ENCODE measurements around the gene ATRX.
"Not testable (repeated sequence)": the region's sequence is repeated elsewhere in the genome, so short reads cannot be mapped to it uniquely, and the experiment has no call there.

ATRX gene

DNA sequence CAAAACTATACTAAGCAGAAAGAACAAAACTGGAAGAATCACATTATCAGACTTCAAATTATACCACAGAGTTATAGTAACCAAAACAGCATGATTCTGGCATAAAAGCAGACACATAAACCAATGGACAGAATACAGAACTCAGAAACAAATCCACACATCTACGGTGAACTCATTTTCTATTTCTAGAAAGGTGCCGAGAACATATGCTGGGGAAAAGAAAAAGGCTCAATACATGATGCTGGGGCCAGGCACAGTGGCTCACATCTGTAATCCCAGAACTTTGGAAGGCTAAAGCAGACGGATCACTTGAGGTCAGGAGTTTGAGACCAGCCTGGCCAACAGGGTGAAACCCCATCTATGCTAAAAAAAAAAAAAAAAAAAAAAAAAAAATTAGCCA lies 52.7 kb downstream of the ATRX start:
- no peak for DNase-seq

DNA sequence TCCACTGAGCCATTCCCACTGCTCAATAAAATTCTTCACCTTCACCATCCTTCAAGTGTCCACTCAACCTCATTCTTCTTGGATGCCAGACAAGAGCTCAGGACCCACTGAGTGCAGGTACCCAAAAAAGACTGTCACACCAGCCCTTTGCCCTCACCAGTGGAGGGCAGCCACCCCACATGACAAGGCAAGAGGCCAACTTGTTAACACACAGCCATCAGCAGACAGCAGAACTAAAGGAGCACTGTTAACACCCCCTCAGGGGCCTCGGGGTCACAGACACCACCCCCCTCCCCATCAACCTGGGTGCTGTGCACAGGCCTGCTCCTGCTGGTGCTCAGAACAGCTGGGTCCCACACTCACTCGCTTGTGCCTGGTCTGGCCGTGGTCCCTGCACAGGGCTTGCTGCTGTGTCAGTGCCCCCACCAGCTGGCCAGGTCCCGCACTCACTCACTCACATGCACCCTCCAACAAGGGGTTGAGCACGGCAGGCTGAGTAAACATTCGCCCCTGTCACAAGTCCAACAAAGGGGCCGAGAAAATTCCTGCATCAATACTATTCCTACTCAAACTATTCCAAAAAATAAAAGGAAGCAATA lies 54.1 kb downstream of the ATRX start:
- no peak for DNase-seq

DNA sequence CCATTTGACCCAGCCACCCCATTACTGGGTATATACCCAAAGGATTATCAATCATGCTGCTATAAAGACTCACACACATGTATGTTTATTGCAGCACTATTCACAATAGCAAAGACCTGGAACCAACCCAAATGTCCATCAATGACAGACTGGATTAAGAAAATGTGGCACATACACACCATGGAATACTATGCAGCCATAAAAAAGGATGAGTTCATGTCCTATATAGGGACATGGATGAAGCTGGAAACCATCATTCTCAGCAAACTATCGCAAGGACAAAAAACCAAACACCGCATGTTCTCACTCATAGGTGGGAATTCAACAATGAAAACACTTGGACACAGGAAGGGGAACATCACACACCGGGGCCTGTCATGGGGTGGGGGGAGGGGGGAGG lies 59.9 kb downstream of the ATRX start:
- DNase-seq, result not testable (repeated sequence)

DNA sequence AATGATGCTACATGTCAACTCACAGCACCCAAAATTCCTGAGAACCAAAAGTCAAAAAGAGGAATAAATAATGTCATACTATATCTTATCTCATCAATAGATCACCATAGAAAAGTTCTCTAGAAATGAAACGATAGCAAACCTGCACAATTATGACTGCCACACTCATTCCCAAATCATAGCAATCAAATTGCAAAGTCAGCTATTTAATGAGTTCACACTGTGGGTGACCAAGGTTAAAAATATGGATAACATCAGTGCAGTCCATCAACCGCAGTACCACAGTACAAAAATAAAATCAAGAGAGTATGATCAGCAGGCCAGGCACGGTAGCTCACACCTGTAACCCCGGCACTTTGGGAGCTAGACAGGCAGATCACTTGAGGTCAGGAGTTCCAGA lies 62.3 kb downstream of the ATRX start:
- no peak for DNase-seq

DNA sequence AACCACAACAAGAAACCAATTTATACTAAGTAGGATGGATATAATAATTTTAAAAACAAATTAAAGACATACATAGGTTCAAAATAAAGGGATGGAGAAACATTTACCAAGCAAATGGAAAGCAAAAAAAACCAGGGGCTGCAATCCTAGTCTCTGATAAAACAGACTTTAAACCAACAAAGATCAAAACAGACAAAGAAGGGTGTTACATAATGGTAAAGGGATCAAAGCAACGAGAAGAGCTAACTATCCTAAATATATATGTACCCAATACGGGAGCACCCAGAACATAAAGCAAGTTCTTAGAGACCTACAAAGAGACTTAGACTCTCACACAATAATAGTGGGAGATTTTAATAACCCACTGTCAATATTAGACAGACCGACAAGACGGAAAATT lies 66.6 kb downstream of the ATRX start:
- no peak for DNase-seq

DNA sequence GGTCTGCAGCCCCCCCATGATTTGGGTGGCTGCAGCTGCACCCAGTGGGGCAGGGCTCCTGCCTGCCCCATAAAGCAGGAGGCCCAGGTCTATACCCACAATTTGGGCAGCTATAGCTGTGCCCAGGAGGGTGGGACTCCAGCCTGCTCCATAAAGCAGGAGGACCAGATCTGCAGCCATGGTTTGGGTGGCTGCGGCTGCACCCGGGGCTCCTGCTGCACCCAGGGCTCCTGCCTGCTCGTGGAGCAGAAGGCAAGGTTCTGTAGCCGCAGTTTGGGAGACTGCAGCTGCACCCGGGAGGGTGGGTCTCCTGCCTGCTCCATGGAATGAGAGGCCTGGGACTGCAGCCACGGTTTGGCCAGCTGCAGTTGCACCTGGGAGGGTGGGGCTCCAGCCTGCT lies 81.1 kb downstream of the ATRX start:
- DNase-seq, result no peak

DNA sequence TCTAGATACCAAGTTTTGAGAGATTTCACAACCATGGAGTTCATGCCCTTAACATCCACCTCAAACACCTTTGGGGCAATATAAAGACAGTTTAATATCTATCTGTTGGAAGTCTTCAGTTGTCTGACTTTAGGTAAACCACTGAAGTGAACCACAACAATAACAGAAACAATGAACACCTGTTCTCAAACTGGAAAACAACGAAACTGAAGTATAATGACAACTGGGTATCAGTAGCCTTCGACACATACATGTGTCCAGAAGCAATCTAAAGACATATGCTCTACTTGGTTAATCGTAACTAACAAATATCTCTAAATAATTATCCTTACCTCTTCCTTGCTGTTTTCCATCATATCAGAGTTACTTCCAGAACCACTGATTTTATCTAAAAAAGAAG lies 87.8 kb downstream of the ATRX start:
- DNase-seq, result no peak

DNA sequence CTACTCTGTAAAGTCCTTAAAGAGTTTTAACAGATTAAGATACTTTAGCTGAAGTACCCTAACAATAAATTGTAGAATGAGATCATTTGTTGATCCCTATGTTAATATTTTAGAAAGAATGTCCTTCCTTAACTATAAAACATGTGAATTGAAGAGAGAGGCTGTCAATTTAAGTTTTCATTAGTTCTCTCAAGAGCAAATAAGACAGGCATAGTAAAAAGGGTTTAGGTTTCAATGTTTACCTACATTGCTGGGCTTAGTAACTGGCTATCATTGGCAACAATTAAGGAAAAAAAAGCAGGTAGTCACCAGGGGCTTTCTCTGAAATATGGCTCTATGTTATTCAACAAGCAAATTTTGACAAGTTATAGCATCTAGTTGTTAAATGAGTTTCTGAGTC lies 91.5 kb downstream of the ATRX start:
- no peak for DNase-seq

DNA sequence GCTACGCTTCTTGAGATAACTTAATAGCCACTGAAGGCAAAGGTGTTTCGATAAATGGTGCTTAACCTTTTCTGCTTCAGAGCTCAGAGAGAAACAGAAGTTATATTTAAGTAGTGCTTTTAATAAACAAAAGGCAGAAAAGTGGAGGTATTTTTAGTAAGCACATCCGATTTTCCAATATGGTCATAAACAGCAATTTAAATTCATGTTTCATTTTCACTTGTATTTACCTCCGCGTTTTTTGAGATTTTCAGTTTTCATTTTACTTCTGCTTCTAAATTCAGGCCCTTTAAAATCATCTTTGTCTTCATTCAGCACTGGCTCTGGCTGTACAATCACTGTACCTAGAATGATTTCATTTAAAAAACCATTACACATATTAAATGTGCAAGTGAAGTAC lies 92.4 kb downstream of the ATRX start:
- DNase-seq, result no peak

DNA sequence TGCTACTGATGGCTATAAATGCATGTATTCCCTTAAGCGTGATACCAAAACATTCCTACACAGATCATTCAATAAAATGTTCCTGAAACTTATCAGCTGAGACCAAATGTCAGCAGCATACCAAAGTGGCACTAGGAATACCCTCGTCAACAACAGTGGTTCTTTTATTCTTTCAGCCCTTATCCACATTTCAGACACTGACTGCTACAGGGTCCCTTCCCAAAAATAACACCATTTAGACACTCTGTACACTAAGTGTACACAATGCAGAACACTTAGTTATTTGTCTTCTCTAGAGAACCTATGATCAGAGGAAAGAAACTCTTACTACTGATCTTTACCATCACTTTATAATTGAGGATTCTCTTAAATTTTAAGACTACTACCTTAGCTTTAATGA lies 94.1 kb downstream of the ATRX start:
- no peak for DNase-seq

DNA sequence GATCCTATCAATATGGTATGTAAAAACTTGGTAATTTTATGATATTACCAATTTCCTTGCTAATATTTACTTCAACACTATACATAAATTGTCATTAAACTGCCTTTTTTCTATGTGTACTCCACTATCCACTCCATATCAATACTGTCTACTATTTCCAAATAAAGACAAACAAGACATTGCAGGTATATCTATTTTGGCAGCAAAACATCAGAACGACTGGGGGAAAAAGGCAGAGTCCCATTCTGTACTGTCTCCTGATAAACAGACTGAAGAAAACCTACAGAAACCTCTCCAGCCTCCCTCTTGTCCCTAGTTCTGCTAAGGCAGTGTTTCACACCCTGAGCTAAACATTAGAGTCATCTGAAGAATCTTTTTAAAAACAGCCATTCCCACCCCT lies 96.6 kb downstream of the ATRX start:
- no peak for DNase-seq

DNA sequence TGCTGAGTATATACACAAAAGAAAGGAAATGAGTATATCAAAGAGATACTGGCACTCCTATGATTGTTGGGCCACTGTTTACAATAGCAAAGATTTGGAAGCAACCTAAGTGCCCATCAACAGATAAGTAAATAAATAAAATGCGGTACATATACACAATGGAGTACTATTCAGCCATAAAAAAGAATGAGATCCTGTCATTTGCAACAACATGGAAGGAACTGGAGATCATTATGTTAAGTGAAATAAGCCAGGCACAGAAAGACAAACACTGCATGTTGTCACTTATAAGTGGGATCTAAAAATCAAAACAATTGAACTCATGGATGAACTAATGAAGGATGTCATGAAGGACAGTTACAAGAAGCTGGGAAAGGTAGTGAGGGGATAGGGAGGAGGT lies 100.3 kb downstream of the ATRX start:
- not testable (repeated sequence) for DNase-seq

DNA sequence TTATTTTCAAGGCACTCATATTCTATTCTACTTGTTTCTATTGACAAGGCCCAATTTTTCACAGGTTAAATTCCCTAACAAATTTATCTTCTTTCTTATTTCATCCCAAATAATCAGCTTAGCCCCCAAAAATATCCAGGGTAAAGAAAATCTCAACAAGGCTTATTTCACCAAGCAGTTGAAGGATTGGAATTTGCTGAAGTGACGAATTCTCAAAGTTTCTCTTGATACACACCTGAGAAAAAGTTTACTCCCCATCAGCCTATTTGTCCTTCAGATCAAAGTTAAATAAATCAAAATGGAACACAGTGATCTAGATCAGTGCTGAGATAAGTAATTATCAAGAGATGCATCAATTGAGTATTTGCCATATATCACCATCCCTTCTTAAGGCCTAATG lies 106.9 kb downstream of the ATRX start:
- no peak for DNase-seq

DNA sequence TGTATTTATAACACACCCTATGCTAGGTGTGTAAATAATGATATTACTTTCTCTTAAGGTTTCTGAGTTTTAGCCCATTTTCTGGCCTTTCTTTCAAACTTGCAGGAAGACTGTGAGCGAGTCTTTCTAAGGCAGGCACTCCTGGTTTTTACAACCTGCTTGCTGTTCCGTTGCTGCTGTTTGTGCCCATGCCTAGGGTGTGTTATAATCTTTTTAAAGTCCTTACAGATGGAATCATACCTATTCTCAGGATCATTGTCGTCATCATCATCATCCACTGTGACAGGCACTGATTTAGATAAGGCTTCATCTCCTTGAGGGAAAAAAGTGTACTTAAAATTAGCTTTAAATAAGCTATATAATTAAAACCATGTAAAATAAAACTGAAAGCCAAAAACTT lies 110.0 kb downstream of the ATRX start:
- no peak for DNase-seq

DNA sequence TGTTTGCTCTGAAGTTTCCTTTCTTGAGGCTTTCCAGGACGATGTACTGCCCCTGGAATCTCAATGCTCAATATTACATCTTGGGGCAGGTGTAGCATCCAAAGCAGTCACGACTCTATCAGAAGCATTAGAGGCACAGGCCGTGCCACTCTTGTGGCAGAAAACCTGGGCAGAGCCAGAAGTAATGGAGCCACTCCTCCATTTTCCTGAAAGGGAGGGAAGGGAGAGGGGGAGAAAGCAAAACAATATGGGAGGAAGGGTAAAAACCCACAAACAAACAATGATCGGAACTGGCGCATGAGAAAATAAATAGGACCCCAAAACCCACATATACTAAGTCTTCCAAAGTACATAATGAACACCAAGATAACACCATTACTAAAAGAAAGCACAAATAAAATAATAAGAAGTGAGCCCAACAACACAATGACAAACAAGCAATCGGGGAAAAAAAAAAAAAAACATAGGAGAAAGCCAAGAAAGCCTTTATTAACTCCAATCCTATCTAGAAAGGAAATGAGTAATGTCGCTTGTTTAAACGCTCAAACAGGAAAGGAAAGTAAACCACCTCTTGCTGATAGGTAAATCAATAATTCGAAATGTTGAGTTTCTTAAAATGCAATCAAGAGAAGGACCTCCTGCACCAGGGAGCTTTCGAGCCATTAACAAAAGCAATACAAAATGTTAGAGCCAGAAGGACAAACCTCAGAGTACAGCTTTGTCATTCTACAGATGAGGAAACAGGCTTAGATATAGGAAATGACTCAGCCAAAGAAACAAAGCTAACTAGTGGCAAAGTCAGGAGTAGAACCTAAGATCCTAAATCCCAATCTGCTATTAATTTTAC lies 117.4 kb downstream of the ATRX start:
- peak; percentile 38 to 39 for DNase-seq

DNA sequence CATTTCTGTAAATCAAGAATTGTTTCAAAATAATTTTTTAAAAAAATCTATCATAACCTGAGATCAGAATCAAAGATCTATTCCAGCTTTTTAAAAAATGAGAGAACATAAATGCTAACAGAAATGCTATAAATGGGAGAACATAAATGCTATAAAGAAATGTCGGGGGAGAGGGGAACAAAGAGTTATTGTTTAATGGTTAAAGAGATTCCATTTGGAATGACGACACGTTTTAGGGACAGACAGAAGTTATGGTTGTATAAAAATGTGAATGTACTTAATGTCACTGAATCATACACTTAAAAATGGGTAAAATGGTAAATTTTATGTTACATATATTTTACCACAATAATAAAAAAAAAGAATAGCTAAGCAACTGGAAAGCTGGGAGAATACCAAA lies 127.1 kb downstream of the ATRX start:
- DNase-seq, result no peak

DNA sequence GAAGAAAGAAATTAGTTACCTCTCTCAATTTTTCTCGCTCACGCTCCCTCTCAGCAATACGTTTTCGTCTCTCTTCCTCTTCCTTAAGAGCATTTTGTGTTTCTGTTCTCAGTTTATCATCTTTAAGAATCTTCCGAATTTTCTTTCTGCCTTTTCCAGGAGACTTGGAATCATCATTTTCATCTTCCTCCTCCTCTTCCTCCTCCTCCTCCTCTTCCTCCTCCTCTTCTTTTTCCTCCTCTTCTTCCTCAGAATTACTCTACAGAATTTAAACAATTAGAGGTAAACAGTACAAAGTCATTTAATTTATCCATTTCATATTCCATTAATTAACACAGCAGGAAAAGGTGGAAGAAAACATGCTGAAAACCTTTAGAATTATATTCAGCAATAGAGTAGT lies 133.9 kb downstream of the ATRX start:
- no peak for DNase-seq

DNA sequence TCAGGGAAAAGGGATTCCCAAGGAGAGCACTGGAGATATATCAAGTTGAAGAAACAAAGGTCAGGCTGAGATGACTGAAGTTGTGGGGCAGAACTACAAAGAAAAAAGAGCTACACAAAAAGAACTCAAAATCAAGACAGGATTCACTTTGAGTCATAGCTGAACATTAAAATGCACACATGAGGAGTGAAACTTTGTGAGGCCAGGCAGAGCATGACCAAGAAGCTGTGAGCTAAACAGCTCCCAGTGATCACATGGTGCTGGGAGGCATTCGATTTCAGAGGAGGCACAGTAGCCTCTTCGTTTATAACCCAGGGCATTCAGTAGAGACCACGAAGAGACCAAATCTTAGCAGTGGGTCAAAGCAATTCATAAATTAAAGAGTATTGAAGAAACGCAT lies 145.3 kb downstream of the ATRX start:
- DNase-seq, result no peak

DNA sequence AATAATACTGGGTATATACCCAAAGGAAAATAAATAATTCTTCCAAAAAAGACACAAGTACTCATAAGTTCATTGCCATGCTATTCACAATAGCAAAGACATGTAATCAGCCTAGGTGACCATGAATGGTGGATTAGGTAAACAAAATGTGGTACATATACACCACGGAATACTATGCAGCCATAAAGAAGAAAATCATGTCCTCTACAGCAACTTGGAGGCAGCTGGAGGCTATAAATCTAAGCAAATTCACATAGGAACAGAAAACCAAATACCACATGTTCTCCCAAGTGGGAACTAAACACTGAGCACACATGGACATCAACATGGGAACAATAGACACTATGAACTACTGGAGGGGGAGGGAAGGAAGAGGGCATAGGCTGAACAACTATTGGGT lies 146.2 kb downstream of the ATRX start:
- no peak for DNase-seq

DNA sequence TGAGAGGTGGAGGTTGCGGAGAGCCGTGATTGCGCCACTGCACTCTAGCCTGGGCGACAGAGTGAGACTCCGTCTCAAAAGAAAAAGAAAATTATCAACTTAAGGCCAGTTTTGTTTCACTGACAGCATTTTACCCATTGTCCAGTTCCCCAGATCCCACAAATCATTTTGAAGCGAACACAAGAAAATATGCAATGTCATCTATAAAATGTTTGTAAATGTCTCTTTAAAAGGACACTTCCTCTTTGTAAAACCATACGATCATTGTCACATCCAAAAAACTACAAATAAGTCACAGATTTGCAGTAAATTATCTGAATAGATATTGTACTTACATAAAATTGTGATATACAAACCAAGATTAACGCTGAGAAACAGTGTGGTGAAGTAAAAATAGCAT lies 147.6 kb downstream of the ATRX start:
- DNase-seq, result no peak

DNA sequence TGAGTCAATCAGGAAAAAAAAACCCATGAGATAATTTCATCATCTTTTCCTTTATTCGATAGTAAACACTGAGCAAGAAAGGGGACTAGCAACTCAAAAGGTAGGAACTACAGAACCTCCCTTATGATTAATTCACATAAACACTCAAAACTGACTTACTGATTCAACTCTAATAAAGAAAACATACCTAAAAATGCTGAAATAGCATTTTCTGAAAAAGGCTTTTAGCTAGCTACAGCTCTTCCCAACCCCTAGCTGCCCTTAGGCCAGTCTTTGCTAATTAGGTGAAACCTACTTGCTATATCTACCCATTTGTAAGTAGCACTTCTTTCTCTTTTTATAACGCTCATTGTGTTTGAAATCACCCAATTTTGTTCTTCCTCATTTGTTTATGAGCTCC lies 150.6 kb downstream of the ATRX start:
- no peak for DNase-seq

DNA sequence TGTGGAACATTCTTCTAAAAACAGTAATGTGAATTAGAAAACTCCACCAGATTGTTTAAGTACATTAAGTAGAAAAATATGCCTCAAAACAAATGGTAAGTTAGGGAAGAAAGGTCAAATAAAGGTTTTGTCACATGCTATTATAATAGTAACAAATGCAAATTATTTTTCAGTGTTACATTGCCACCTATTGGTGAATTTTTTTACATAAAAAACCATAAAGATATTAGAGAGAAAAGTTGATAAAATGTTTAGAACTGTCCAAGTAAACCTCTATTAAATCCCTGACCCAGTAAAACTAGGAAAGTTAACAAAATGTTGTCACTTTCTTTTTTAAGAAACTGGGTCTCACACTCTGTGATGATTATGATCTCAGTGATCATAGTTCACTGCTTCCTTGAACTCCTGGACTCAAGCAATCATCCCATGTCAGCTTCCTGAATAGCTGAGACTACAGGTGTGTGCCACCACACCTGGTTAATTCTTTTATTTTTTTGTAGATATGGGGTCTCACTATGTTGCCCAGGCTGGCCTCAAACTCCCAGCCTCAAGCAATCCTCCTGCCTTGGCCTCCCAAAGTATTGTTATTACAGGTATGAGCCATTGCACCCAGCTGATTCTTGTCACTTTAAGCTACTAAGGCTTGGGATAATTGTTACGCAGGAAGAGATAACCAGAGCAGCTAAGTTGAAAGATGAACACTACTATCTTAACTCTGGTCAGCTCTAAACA lies 157.6 kb downstream of the ATRX start:
- peak in 1 of 2 donors; percentile 33 for DNase-seq

DNA sequence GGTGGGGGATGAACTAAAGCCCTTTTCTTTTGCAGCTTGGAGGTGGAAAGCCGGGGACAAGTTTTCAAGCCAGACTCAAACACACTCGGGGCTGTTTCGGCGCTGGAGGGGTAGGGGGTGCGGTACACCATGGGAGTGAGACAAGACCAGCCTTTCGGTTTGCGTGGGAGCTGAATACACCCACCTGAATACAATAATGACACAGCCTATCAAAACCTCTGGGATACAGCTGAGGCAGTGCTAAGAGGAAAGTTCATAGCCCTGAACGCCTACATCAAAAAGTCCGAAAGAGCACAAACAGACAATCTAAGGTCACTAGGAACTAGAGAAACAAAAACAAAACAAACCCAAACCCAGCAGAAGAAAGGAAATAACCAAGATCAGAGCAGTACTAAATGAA lies 163.3 kb downstream of the ATRX start:
- no peak for DNase-seq

DNA sequence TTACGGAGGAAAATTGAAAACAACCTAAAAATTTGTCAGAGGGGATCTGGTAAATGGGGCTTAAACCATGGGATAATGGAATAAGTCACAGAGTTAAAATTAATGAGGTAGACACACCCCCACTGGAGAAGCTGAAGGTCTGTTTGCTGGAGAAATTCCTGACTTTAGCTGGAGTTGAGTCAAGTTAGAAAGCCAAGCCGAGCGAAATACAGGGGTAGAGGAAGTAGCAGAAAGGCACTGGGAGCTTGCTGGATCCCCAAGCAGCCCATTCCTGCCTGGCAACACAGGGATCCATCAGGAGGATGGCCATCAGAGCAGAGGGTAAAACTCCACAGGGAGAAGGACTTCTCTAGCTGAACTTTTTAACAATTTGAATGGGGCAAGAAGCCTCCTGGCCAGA lies 163.8 kb downstream of the ATRX start:
- no peak for DNase-seq
